PC-3 (cell line): ENCODE data around the gene UNC119B. TPM values are rescaled to one million over a fixed set of nuclear protein-coding genes. Genes with fewer than 3 reads are reported as not detected.

Experiments
- ATAC-seq: fragments of 200-7000 bp; cut with Tn5 transposase; 2 replicates; pipeline ENCODE4 v1.9.1; 2020; ENCODE audit warnings: mild to moderate bottlenecking, moderate library complexity
- BruUV-seq: library from RNA; stranded (reverse); fragments of 400-500 nt; replicated peaks from 2 replicates; lab custom pipeline; 2021; lab: Mats Ljungman, UMichigan
- CTCF ChIA-PET: fragments of 300-600 bp; sonication (Branson Sonifier 250); formaldehyde crosslinking; loops from one replicate; lab custom pipeline; 2022; ENCODE audit warnings: antibody characterized with exemption; lab: Charles Lee
- POLR2A ChIA-PET: fragments of 300-600 bp; sonication (Branson Sonifier 250); formaldehyde crosslinking; loops from one replicate; lab custom pipeline; 2022; ENCODE audit warnings: antibody characterized with exemption; ENCODE audit not compliant: unreplicated experiment; lab: Charles Lee
- DNase-seq: peaks from one replicate; pipeline ENCODE4 v3.0.0-alpha.2; 2015
- H2AFZ ChIP-seq: fragments of 300-600 bp; sonication (generic); 2 replicates; pipeline ENCODE4 v1.6.0; 2016; ENCODE audit warnings: antibody characterized with exemption, low read length
- H3F3A ChIP-seq: fragments of 300-600 bp; sonication (generic); one replicate; pipeline ENCODE4 v1.6.0; 2017; ENCODE audit warnings: antibody characterized with exemption, low read length, control low read depth, mild to moderate bottlenecking; ENCODE audit not compliant: unreplicated experiment
- H3K27ac ChIP-seq: fragments of 300-600 bp; sonication (generic); 2 replicates; pipeline ENCODE4 v1.5.1; 2016; ENCODE audit warnings: mild to moderate bottlenecking, low read length
- H3K27me3 ChIP-seq: fragments of 300-600 bp; sonication (generic); 2 replicates; pipeline ENCODE4 v1.6.1; 2016; ENCODE audit warnings: low read length, mixed read lengths
- H3K36me3 ChIP-seq: fragments of 300-600 bp; sonication (generic); 2 replicates; pipeline ENCODE4 v1.6.1; 2016; ENCODE audit warnings: low read depth, mixed run types, low read length, mixed read lengths
- H3K4me1 ChIP-seq: fragments of 300-600 bp; sonication (generic); 2 replicates; pipeline ENCODE4 v1.5.1; 2016; ENCODE audit warnings: low read length; ENCODE audit not compliant: insufficient read depth
- H3K4me2 ChIP-seq: fragments of 300-600 bp; sonication (generic); 2 replicates; pipeline ENCODE4 v1.6.0; 2016; ENCODE audit warnings: low read length
- H3K4me3 ChIP-seq: fragments of 300-600 bp; sonication (generic); 2 replicates; pipeline ENCODE4 v1.5.1; 2016; ENCODE audit warnings: mild to moderate bottlenecking, low read length, mixed read lengths
- H3K79me2 ChIP-seq: fragments of 300-600 bp; sonication (generic); 2 replicates; pipeline ENCODE4 v1.6.1; 2017; ENCODE audit warnings: low read length, mixed read lengths
- H3K9ac ChIP-seq: fragments of 300-600 bp; sonication (generic); 2 replicates; pipeline ENCODE4 v1.6.0; 2016; ENCODE audit warnings: mild to moderate bottlenecking, low read length
- H3K9me2 ChIP-seq: fragments of 300-600 bp; sonication (generic); replicated peaks from 2 replicates; pipeline ENCODE4 v1.6.1; 2016; ENCODE audit warnings: mixed run types, low read length, mixed read lengths
- H3K9me3 ChIP-seq: fragments of 300-600 bp; sonication (generic); 2 replicates; pipeline ENCODE4 v1.6.1; 2016; ENCODE audit warnings: low read length, mixed read lengths
- H4K20me1 ChIP-seq: fragments of 300-600 bp; sonication (generic); 2 replicates; pipeline ENCODE4 v1.6.1; 2016; ENCODE audit warnings: low read length, mixed read lengths
- EZH2 ChIP-seq: fragments of 300-600 bp; sonication (generic); IDR thresholded peaks from one replicate; pipeline ENCODE4 v1.6.1; 2017; ENCODE audit warnings: antibody characterized with exemption, mild to moderate bottlenecking, low read length; ENCODE audit not compliant: unreplicated experiment
- EZH2phosphoT487 ChIP-seq: fragments of 300-600 bp; sonication (generic); IDR thresholded peaks from 2 replicates; pipeline ENCODE4 v1.6.1; 2018; ENCODE audit warnings: mild to moderate bottlenecking, antibody characterized with exemption, low read length, borderline replicate concordance
- intact Hi-C: fragments of 100-400 bp; cut with micrococcal nuclease; formaldehyde crosslinking; loops from 2 replicates; pipeline ENCODE4 v1.9.0; 2023
- total RNA-seq: library from RNA; depleted of rRNA; stranded (reverse); fragments of >200 nt; gene quantifications from 2 replicates; pipeline ENCODE4 v1.2.3, GENCODE V29; 2014
- TF ChIP-seq, protein P1 (sequence below): fragments of 300-600 bp; sonication (generic); conservative IDR thresholded peaks from 2 replicates; pipeline ENCODE4 v1.5.1; 2017; ENCODE audit warnings: antibody characterized with exemption, low read depth, mild to moderate bottlenecking, low read length

The UNC119B gene
- total RNA-seq, 1 experiment from 2014 or later = 15.9 TPM

DNA sequence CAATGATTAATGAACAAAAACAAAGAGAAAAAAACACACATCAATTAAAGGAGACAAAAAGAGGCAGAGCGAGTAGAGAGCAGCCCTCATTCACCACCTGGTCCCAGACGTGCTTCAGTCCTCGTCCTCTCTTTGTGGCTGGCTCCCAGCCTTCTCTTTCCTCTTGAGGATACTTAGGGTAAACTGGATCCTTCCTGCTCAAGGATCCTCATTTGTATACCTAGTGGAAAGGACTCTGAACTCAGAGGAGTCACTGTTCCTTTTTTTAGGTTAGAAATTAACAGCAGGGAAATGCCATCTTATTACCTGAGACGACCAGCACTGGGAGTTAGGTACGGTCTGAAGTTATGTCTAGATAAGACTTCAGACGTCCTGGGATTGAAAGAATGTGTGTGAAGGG lies 13.6 kb upstream of the UNC119B start:
- no peaks in the 10 kb centered on the region for H3K27me3 ChIP-seq
- H3K79me2 ChIP-seq = peaks cover 27% of the 10 kb centered on the region
- no peak overlapping the region for H2AFZ ChIP-seq
- H3K36me3 ChIP-seq = peaks cover 82% of the 10 kb centered on the region
- peaks cover 10% of the 10 kb centered on the region; the same call in 1 of the 2 replicates for H4K20me1 ChIP-seq
- POLR2A ChIA-PET = no interaction called here
- no peaks in the 10 kb centered on the region for H3K9me2 ChIP-seq
- H3K27ac ChIP-seq = no peak overlapping the region
- H3F3A ChIP-seq = no peaks in the 10 kb centered on the region
- H3K4me2 ChIP-seq = no peak overlapping the region
- H3K4me1 ChIP-seq = peaks cover 6% of the 10 kb centered on the region; the same call in 1 of the 2 replicates
- TF ChIP-seq EZH2phosphoT487 (no peak), EZH2 (no peak)
- TF ChIP-seq, protein P1, sequence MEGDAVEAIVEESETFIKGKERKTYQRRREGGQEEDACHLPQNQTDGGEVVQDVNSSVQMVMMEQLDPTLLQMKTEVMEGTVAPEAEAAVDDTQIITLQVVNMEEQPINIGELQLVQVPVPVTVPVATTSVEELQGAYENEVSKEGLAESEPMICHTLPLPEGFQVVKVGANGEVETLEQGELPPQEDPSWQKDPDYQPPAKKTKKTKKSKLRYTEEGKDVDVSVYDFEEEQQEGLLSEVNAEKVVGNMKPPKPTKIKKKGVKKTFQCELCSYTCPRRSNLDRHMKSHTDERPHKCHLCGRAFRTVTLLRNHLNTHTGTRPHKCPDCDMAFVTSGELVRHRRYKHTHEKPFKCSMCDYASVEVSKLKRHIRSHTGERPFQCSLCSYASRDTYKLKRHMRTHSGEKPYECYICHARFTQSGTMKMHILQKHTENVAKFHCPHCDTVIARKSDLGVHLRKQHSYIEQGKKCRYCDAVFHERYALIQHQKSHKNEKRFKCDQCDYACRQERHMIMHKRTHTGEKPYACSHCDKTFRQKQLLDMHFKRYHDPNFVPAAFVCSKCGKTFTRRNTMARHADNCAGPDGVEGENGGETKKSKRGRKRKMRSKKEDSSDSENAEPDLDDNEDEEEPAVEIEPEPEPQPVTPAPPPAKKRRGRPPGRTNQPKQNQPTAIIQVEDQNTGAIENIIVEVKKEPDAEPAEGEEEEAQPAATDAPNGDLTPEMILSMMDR = no peak
- no peak overlapping the region for H3K4me3 ChIP-seq
- no TSS peak for BruUV-seq
- no peak overlapping the region for H3K9ac ChIP-seq
- DNase-seq (no peak), ATAC-seq (no peak)
- CTCF ChIA-PET = no interaction called here
- H3K9me3 ChIP-seq = no peaks in the 10 kb centered on the region
- intact Hi-C loops = no loop called here

DNA sequence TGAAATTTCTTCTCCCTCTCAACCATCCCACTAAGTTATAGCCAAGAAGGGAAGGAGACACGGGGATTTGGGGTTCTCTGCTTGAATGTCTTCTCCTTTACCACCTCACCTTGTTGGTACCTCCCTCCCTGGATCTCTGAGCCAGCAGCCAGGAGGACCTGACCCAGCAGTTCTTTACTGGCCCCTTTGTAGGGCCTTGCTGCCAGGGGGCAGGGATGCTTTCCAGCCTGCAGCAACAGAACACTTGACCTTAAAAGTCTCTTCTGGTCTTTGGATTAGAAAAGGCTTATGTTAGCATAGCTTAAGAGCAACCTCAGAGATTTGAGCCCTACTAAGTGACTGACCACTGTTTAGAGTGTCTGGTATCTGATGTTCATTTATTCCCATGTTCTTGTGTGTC lies 12.9 kb upstream of the UNC119B start:
- BruUV-seq = no TSS peak
- no peaks in the 10 kb centered on the region for H3F3A ChIP-seq

DNA sequence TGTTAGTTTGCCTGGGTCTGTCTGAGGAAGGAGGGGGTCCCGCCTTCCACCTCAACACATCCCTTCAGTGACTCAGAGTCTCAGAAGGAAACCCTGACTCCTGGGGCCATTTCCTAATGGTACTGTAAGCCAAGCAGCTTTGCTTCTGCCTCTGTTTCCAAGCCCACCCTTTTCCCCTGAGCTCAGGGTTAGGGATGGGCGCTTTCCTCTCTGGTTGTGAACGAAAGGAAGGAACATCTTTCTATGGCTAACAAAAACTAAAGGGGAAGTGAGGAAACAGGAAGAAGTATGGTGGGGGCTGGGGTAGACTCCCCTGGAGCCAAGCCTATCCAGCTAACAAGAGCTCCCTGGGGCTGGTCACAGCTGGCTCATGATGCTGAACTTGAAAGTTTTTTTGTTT lies 11.6 kb upstream of the UNC119B start:
- no peaks in the 10 kb centered on the region for H4K20me1 ChIP-seq
- no TSS peak for BruUV-seq
- no peaks in the 10 kb centered on the region for H3K9me2 ChIP-seq
- no peak for ATAC-seq
- intact Hi-C loops = no loop called here
- H3K36me3 ChIP-seq = peaks cover 86% of the 10 kb centered on the region
- H3K27ac ChIP-seq = no peak overlapping the region
- no peak overlapping the region for H2AFZ ChIP-seq
- H3K4me2 ChIP-seq = no peak overlapping the region
- no peak overlapping the region for H3K9ac ChIP-seq
- no peaks in the 10 kb centered on the region for H3K27me3 ChIP-seq
- H3K79me2 ChIP-seq = peaks cover 7% of the 10 kb centered on the region
- TF ChIP-seq, protein P1 = no peak
- no peak for TF ChIP-seq EZH2
- TF ChIP-seq EZH2phosphoT487 = no peak
- no peaks in the 10 kb centered on the region for H3F3A ChIP-seq
- H3K4me3 ChIP-seq = no peak overlapping the region
- ChIA-PET POLR2A (no interaction called here), CTCF (no interaction called here)
- H3K4me1 ChIP-seq = no peaks in the 10 kb centered on the region
- H3K9me3 ChIP-seq = no peaks in the 10 kb centered on the region
- no peak for DNase-seq

More for the DNA sequence above, 12.9 kb upstream of the UNC119B start:
- Histone ChIP-seq H3K27me3 (no peaks in the 10 kb centered on the region), H3K4me2 (no peak overlapping the region), H4K20me1 (peaks cover 7% of the 10 kb centered on the region; the same call in 1 of the 2 replicates), H3K36me3 (peaks cover 87% of the 10 kb centered on the region), H3K4me1 (peaks cover 3% of the 10 kb centered on the region; the same call in 1 of the 2 replicates), H3K79me2 (peaks cover 20% of the 10 kb centered on the region), H3K9ac (no peak overlapping the region), H3K9me3 (no peaks in the 10 kb centered on the region), H3K9me2 (no peaks in the 10 kb centered on the region), H3K4me3 (no peak overlapping the region), H2AFZ (no peak overlapping the region), H3K27ac (no peak overlapping the region)
- no peak for DNase-seq
- no peak for ATAC-seq
- CTCF ChIA-PET = no interaction called here
- TF ChIP-seq EZH2phosphoT487 = no peak
- no peak for TF ChIP-seq EZH2
- TF ChIP-seq, protein P1 = no peak
- POLR2A ChIA-PET = no interaction called here
- intact Hi-C loops = no loop called here
